A204.1 (cell line): Measurements from ENCODE around the gene PLCD4.
A peak's percentile ranks its signal among the peaks of the same experiment; 100 is the strongest.

Experiments
- FAIRE-seq: peaks from 2 replicates; lab custom pipeline; 2012; peaks lifted over from hg19 to GRCh38; lab: Jason Lieb, UNC

PLCD4 gene

GRCh38 chr2:218664653-218665052 is 57.0 kb downstream of the PLCD4 start:
- no peak for FAIRE-seq

GRCh38 chr2:218671097-218671653 is 63.5 kb downstream of the PLCD4 start:
- no peak for FAIRE-seq

GRCh38 chr2:218671654-218672566 is 64.2 kb downstream of the PLCD4 start, which contains the start of the genes RNF25 and STK36:
Gene RNF25 (minus strand): TSS chr2:218672002. CDS start chr2:218671970, 32 bp downstream.
Gene STK36 (plus strand): TSS chr2:218672086. CDS start chr2:218672830, 744 bp downstream.
- peak; percentile 79 for FAIRE-seq

- FAIRE-seq = no peak
Observed at GRCh38 chr2:218679119-218679518, 71.4 kb downstream of the PLCD4 start.

GRCh38 chr2:218680061-218680460 is 72.4 kb downstream of the PLCD4 start:
- FAIRE-seq = no peak
